Tibial nerve (tissue), 4 donors: ENCODE measurements around the gene FHOD1. TPM values are rescaled to one million over a fixed set of nuclear protein-coding genes. Genes with fewer than 3 reads are reported as not detected.

Source experiments
- DNase-seq, 2 donors: peaks; one replicate each; pipeline ENCODE4 v3.0.0-alpha.2; 2019; ENCODE audit warnings: low spot score in 2 of 2
- H3K27ac ChIP-seq, 4 donors: fragments of 200-600 bp; sonication (generic) in 3 of 4; one replicate each; pipeline ENCODE4 v1.5.1; 2017 to 2019; ENCODE audit warnings: mild to moderate bottlenecking in 1 of 4
- H3K27me3 ChIP-seq, 2 donors: fragments of 200-600 bp; sonication (generic) in 1 of 2; one replicate each; pipeline versions ENCODE4 v1.5.1 to v1.6.0; 2017 to 2019
- H3K36me3 ChIP-seq, 3 donors: fragments of 200-600 bp; sonication (generic); one replicate each; pipeline ENCODE4 v1.5.1; 2018 to 2019
- H3K4me1 ChIP-seq, 4 donors: fragments of 200-600 bp; sonication (generic) in 3 of 4; one replicate each; pipeline ENCODE4 v1.5.1; 2017 to 2019
- H3K4me3 ChIP-seq, 4 donors: fragments of 200-600 bp; sonication (generic) in 3 of 4; one replicate each; pipeline ENCODE4 v1.5.1; 2017 to 2019; ENCODE audit warnings: mild to moderate bottlenecking in 1 of 4, moderate library complexity in 1 of 4
- H3K9me3 ChIP-seq, 4 donors: fragments of 200-600 bp; sonication (generic) in 3 of 4; one replicate each; pipeline ENCODE4 v1.5.1; 2017 to 2019
- EP300 ChIP-seq, 2 donors: sonication (generic); formaldehyde crosslinking; IDR thresholded peaks; one replicate each; pipeline ENCODE4 v1.6.1; 2017; ENCODE audit warnings: antibody characterized with exemption in 2 of 2, mild to moderate bottlenecking in 1 of 2
- POLR2A ChIP-seq, 2 donors: fragments of 450-650 bp; IDR thresholded peaks; one replicate each; pipeline ENCODE4 v1.6.1; 2017; ENCODE audit warnings: antibody characterized with exemption in 2 of 2, mild to moderate bottlenecking in 2 of 2, moderate library complexity in 2 of 2
- WGBS, 2 donors: methylation state at CpG; one replicate each; pipeline ENCODE4 v1.1.5; 2018; 5-methylcytosine and 5-hydroxymethylcytosine counted together
- total RNA-seq, 4 donors: library from RNA; depleted of rRNA; stranded (reverse); fragments of >200 nt; gene quantifications; one replicate each; pipeline ENCODE4 v1.1.0, GENCODE V29; 2016
- TF ChIP-seq, protein P1 (sequence below), 5 experiments: fragments of 200-600 bp in 3 of 5; fragments of 450-650 bp in 2 of 5; sonication (generic) in 3 of 5; IDR thresholded peaks; one replicate each; pipeline ENCODE4 v1.5.1; 2016 to 2019; ENCODE audit warnings: antibody characterized with exemption in 5 of 5, mild to moderate bottlenecking in 3 of 5, moderate library complexity in 2 of 5

Gene FHOD1
- total RNA-seq, 4 donors from 2014 or later, result 17.3 to 45.3 (median 25.5) TPM

DNA sequence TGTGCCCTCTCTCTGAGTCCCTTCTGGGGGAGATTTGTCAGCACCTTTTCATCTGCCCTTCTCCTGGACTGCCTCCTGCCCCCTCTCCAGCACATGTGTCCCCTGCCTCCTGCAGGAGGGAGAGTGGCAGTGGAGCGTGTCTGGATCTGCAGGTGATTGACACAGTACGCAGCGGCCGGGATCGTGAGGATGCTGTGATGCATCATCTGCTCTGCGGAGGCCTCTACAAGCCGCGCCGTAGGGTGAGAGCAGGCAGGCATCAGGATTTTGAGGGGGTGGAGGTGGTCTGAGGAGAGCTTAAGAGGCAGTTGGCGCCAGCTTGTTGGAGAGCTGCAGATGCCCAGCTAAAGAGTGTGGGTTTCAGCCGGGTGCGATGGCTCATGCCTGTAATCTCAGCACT is 12.4 kb upstream of the FHOD1 start:
- H3K27me3 ChIP-seq, result no peaks in the 10 kb centered on the region
- H3K4me1 ChIP-seq, result no peaks in the 10 kb centered on the region
- H3K27ac ChIP-seq, result no peak overlapping the region
- H3K4me3 ChIP-seq, result no peak overlapping the region
- no peak for TF ChIP-seq EP300 (IDR thresholded peaks at IDR 0.05)
- TF ChIP-seq, protein P1, sequence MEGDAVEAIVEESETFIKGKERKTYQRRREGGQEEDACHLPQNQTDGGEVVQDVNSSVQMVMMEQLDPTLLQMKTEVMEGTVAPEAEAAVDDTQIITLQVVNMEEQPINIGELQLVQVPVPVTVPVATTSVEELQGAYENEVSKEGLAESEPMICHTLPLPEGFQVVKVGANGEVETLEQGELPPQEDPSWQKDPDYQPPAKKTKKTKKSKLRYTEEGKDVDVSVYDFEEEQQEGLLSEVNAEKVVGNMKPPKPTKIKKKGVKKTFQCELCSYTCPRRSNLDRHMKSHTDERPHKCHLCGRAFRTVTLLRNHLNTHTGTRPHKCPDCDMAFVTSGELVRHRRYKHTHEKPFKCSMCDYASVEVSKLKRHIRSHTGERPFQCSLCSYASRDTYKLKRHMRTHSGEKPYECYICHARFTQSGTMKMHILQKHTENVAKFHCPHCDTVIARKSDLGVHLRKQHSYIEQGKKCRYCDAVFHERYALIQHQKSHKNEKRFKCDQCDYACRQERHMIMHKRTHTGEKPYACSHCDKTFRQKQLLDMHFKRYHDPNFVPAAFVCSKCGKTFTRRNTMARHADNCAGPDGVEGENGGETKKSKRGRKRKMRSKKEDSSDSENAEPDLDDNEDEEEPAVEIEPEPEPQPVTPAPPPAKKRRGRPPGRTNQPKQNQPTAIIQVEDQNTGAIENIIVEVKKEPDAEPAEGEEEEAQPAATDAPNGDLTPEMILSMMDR (IDR thresholded peaks at IDR 0.05), result no peak
- no peak for TF ChIP-seq POLR2A (IDR thresholded peaks at IDR 0.05)
- no peak for DNase-seq
- WGBS, 2 donors, result 90 to 94% methylated on average over 12 of the region's 12 CpGs
- no peaks in the 10 kb centered on the region for H3K9me3 ChIP-seq
- no peaks in the 10 kb centered on the region for H3K36me3 ChIP-seq

GRCh38 chr16:67258161-67258835 is 11.0 kb upstream of the FHOD1 start:
- 80 to 82% methylated on average over 10 to 11 of the region's 11 CpGs for WGBS, 2 donors
- Histone ChIP-seq H3K4me1 (no peaks in the 10 kb centered on the region), H3K27ac (no peak overlapping the region), H3K9me3 (no peaks in the 10 kb centered on the region), H3K36me3 (no peaks in the 10 kb centered on the region), H3K27me3 (no peaks in the 10 kb centered on the region), H3K4me3 (no peak overlapping the region)
- TF ChIP-seq POLR2A (IDR thresholded peaks at IDR 0.05) (no peak), EP300 (IDR thresholded peaks at IDR 0.05) (no peak)
- TF ChIP-seq, protein P1 (IDR thresholded peaks at IDR 0.05), result no peak
- DNase-seq, result no peak

- no peak overlapping the region for H3K4me3 ChIP-seq
- TF ChIP-seq POLR2A (IDR thresholded peaks at IDR 0.05), result no peak
- TF ChIP-seq EP300 (IDR thresholded peaks at IDR 0.05), result no peak
- TF ChIP-seq, protein P1 (IDR thresholded peaks at IDR 0.05), result no peak
- no peaks in the 10 kb centered on the region for H3K36me3 ChIP-seq
- H3K9me3 ChIP-seq, result no peaks in the 10 kb centered on the region
- H3K27me3 ChIP-seq, result no peaks in the 10 kb centered on the region
- H3K4me1 ChIP-seq, result no peaks in the 10 kb centered on the region
- no peak overlapping the region for H3K27ac ChIP-seq
- WGBS, 2 donors, result 72 to 76% methylated on average over 4 of the region's 4 CpGs
- no peak for DNase-seq
Observed at GRCh38 chr16:67257486-67258160, 10.3 kb upstream of the FHOD1 start.

GRCh38 chr16:67256701-67257230 is 9.5 kb upstream of the FHOD1 start:
- 90 to 93% methylated on average over 11 of the region's 11 CpGs for WGBS, 2 donors
- H3K9me3 ChIP-seq, result no peaks in the 10 kb centered on the region
- H3K36me3 ChIP-seq, result no peaks in the 10 kb centered on the region
- no peaks in the 10 kb centered on the region for H3K4me1 ChIP-seq
- DNase-seq, result no peak
- H3K27me3 ChIP-seq, result no peaks in the 10 kb centered on the region
- TF ChIP-seq EP300 (IDR thresholded peaks at IDR 0.05) (no peak), POLR2A (IDR thresholded peaks at IDR 0.05) (no peak)
- TF ChIP-seq, protein P1 (IDR thresholded peaks at IDR 0.05), result no peak
- H3K4me3 ChIP-seq, result no peak overlapping the region
- H3K27ac ChIP-seq, result no peak overlapping the region

DNA sequence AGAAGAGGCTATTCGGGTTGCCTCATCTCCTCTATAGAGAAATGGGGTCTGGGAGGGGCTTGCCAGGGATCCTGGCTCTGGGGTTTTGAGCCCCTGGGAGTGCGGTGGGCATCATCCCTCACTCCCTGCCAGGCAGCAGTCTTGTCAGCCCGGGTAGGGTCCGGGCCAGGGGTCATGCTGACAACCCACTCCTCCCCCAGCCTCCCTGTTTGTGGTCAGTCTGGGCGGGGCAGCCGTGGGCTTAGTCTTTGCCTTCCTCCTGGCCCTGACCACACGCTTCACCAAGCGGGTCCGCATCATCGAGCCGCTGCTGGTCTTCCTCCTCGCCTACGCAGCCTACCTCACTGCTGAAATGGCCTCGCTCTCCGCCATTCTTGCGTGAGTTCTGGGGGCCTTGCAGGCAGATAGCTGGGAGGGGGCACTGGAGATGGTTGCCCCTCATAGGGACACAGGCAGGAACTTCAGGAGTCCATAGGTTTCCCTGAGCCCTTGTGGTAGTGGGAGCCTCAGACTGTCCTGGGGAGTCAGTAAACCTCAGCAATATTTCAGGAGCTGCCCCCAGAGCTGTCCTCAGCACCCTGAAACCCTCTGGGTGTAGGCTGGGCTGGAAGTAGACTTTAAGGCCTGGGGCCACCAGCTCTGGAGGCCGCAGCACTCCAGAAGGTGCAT is 8.4 kb upstream of the FHOD1 start:
- Histone ChIP-seq H3K27ac (no peak overlapping the region), H3K9me3 (no peaks in the 10 kb centered on the region), H3K36me3 (no peaks in the 10 kb centered on the region), H3K4me3 (no peak overlapping the region), H3K4me1 (no peaks in the 10 kb centered on the region), H3K27me3 (no peaks in the 10 kb centered on the region)
- TF ChIP-seq POLR2A (IDR thresholded peaks at IDR 0.05), result no peak
- TF ChIP-seq, protein P1 (IDR thresholded peaks at IDR 0.05), result no peak
- WGBS, 2 donors, result 90 to 95% methylated on average over 10 to 17 of the region's 17 CpGs
- no peak for DNase-seq
